ENCODE results near the gene PNMA8A. TPM values are rescaled to one million over a fixed set of nuclear protein-coding genes. Genes with fewer than 3 reads are reported as not detected.
A peak's percentile ranks its signal among the peaks of the same experiment; 100 is the strongest.

Gene PNMA8A
- total and polyA plus RNA-seq, 2 experiments from 2014 or later, result 17.8 to 21.7 TPM

DNA sequence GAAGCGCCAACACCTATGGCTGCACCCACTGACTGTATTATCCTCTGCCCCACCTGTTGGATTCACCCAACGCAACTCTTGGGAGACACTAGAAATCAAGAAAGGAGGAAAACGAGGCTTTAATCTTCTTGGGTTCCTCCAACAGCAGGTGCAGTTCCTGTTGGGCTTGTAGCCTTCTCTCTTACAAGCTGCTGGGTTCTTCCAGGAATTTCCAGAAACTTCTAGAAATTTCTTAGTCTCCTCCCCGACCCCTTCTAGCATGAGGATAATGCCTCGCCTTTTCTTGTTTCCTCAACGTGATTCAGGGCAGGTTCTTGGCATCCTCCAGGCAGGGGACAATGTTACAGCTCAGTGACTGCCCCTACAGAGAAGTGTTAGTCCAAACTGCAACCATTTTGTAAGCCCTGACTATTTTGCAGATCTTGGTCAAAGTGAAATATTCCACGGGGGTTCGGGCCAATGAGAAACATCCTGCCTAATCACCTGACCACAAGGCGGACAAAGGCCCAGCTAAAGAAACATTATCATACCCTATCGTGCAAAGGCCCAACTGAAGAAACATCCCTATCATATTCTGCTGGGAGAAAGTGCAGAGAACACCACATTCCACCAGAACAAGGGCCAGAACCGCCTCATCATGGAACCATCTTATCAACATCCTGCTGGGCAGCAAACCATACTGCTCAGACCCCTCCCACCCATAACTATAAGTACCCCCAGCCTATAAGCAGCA is 614 bp upstream of the PNMA8A start:
- peaks cover 4% of the 10 kb centered on the region; the same call in 1 of the 2 replicates for H3K79me2 ChIP-seq (replicated peaks; ENCODE audit: insufficient read depth)
- Mint-ChIP-seq H3K27me3 (ENCODE audit: insufficient read depth, low read depth, poor library complexity) (peaks cover 15% of the 10 kb centered on the region), H3K9me3 (no peaks in the 10 kb centered on the region), H3K36me3 (ENCODE audit: low read depth) (peaks cover 34% of the 10 kb centered on the region), H3K4me1 (peaks cover 11% of the 10 kb centered on the region), H3K4me3 (peak overlapping the region; percentile 75), H3K27ac (no peak overlapping the region)
- DNase-seq (ENCODE audit: low spot score), result no peak
- H3K4me3 ChIP-seq, result peak overlapping the region; percentile 85
- no peaks in the 10 kb centered on the region for H4K20me1 ChIP-seq (replicated peaks; ENCODE audit: insufficient read depth)
- H3K9me2 ChIP-seq (ENCODE audit: insufficient read depth), result no peaks in the 10 kb centered on the region
- no peak overlapping the region for H3K27ac ChIP-seq (ENCODE audit: low read depth)
- TF ChIP-seq JUNB (IDR thresholded peaks at IDR 0.05; ENCODE audit: unreplicated experiment), result no peak
- TF ChIP-seq, protein P1, sequence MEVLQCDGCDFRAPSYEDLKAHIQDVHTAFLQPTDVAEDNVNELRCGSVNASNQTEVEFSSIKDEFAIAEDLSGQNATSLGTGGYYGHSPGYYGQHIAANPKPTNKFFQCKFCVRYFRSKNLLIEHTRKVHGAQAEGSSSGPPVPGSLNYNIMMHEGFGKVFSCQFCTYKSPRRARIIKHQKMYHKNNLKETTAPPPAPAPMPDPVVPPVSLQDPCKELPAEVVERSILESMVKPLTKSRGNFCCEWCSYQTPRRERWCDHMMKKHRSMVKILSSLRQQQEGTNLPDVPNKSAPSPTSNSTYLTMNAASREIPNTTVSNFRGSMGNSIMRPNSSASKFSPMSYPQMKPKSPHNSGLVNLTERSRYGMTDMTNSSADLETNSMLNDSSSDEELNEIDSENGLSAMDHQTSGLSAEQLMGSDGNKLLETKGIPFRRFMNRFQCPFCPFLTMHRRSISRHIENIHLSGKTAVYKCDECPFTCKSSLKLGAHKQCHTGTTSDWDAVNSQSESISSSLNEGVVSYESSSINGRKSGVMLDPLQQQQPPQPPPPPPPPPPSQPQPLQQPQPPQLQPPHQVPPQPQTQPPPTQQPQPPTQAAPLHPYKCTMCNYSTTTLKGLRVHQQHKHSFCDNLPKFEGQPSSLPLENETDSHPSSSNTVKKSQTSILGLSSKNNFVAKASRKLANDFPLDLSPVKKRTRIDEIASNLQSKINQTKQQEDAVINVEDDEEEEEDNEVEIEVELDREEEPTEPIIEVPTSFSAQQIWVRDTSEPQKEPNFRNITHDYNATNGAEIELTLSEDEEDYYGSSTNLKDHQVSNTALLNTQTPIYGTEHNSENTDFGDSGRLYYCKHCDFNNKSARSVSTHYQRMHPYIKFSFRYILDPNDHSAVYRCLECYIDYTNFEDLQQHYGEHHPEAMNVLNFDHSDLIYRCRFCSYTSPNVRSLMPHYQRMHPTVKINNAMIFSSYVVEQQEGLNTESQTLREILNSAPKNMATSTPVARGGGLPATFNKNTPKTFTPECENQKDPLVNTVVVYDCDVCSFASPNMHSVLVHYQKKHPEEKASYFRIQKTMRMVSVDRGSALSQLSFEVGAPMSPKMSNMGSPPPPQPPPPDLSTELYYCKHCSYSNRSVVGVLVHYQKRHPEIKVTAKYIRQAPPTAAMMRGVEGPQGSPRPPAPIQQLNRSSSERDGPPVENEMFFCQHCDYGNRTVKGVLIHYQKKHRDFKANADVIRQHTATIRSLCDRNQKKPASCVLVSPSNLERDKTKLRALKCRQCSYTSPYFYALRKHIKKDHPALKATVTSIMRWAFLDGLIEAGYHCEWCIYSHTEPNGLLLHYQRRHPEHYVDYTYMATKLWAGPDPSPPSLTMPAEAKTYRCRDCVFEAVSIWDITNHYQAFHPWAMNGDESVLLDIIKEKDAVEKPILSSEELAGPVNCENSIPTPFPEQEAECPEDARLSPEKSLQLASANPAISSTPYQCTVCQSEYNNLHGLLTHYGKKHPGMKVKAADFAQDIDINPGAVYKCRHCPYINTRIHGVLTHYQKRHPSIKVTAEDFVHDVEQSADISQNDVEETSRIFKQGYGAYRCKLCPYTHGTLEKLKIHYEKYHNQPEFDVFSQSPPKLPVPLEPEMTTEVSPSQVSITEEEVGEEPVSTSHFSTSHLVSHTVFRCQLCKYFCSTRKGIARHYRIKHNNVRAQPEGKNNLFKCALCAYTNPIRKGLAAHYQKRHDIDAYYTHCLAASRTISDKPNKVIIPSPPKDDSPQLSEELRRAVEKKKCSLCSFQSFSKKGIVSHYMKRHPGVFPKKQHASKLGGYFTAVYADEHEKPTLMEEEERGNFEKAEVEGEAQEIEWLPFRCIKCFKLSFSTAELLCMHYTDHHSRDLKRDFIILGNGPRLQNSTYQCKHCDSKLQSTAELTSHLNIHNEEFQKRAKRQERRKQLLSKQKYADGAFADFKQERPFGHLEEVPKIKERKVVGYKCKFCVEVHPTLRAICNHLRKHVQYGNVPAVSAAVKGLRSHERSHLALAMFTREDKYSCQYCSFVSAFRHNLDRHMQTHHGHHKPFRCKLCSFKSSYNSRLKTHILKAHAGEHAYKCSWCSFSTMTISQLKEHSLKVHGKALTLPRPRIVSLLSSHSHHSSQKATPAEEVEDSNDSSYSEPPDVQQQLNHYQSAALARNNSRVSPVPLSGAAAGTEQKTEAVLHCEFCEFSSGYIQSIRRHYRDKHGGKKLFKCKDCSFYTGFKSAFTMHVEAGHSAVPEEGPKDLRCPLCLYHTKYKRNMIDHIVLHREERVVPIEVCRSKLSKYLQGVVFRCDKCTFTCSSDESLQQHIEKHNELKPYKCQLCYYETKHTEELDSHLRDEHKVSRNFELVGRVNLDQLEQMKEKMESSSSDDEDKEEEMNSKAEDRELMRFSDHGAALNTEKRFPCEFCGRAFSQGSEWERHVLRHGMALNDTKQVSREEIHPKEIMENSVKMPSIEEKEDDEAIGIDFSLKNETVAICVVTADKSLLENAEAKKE (CRISPR knock-in tag; IDR thresholded peaks at IDR 0.05), result no peak
- no peak for TF ChIP-seq CREB1 (CRISPR knock-in tag; IDR thresholded peaks at IDR 0.05; ENCODE audit: low read depth)
- TF ChIP-seq NANOG (IDR thresholded peaks at IDR 0.05; ENCODE audit: borderline replicate concordance), result no peak
- no peak for TF ChIP-seq POLR2AphosphoS5 (IDR thresholded peaks at IDR 0.05; ENCODE audit: low read depth)
- no peak for TF ChIP-seq ZNF114 (CRISPR knock-in tag; IDR thresholded peaks at IDR 0.05)
- TF ChIP-seq ZNF331 (CRISPR knock-in tag; IDR thresholded peaks at IDR 0.05; ENCODE audit: low read depth), result no peak
- no peak for TF ChIP-seq EZH2 (IDR thresholded peaks at IDR 0.05; ENCODE audit: low read depth, unreplicated experiment)
- TF ChIP-seq, protein P2, sequence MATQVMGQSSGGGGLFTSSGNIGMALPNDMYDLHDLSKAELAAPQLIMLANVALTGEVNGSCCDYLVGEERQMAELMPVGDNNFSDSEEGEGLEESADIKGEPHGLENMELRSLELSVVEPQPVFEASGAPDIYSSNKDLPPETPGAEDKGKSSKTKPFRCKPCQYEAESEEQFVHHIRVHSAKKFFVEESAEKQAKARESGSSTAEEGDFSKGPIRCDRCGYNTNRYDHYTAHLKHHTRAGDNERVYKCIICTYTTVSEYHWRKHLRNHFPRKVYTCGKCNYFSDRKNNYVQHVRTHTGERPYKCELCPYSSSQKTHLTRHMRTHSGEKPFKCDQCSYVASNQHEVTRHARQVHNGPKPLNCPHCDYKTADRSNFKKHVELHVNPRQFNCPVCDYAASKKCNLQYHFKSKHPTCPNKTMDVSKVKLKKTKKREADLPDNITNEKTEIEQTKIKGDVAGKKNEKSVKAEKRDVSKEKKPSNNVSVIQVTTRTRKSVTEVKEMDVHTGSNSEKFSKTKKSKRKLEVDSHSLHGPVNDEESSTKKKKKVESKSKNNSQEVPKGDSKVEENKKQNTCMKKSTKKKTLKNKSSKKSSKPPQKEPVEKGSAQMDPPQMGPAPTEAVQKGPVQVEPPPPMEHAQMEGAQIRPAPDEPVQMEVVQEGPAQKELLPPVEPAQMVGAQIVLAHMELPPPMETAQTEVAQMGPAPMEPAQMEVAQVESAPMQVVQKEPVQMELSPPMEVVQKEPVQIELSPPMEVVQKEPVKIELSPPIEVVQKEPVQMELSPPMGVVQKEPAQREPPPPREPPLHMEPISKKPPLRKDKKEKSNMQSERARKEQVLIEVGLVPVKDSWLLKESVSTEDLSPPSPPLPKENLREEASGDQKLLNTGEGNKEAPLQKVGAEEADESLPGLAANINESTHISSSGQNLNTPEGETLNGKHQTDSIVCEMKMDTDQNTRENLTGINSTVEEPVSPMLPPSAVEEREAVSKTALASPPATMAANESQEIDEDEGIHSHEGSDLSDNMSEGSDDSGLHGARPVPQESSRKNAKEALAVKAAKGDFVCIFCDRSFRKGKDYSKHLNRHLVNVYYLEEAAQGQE (IDR thresholded peaks at IDR 0.05; ENCODE audit: unreplicated experiment), result no peak
- no peak for TF ChIP-seq STAT1 (IDR thresholded peaks at IDR 0.05; ENCODE audit: unreplicated experiment)
- TF ChIP-seq, protein P3, sequence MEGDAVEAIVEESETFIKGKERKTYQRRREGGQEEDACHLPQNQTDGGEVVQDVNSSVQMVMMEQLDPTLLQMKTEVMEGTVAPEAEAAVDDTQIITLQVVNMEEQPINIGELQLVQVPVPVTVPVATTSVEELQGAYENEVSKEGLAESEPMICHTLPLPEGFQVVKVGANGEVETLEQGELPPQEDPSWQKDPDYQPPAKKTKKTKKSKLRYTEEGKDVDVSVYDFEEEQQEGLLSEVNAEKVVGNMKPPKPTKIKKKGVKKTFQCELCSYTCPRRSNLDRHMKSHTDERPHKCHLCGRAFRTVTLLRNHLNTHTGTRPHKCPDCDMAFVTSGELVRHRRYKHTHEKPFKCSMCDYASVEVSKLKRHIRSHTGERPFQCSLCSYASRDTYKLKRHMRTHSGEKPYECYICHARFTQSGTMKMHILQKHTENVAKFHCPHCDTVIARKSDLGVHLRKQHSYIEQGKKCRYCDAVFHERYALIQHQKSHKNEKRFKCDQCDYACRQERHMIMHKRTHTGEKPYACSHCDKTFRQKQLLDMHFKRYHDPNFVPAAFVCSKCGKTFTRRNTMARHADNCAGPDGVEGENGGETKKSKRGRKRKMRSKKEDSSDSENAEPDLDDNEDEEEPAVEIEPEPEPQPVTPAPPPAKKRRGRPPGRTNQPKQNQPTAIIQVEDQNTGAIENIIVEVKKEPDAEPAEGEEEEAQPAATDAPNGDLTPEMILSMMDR (conservative IDR thresholded peaks at IDR 0.05; ENCODE audit: low read depth in 2 of 2), result no peak
- TF ChIP-seq, protein P4, sequence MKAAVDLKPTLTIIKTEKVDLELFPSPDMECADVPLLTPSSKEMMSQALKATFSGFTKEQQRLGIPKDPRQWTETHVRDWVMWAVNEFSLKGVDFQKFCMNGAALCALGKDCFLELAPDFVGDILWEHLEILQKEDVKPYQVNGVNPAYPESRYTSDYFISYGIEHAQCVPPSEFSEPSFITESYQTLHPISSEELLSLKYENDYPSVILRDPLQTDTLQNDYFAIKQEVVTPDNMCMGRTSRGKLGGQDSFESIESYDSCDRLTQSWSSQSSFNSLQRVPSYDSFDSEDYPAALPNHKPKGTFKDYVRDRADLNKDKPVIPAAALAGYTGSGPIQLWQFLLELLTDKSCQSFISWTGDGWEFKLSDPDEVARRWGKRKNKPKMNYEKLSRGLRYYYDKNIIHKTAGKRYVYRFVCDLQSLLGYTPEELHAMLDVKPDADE (IDR thresholded peaks at IDR 0.05), result no peak
- TF ChIP-seq EZH2phosphoT487 (IDR thresholded peaks at IDR 0.05; ENCODE audit: unreplicated experiment), result no peak
- 0 out of 2 replicates have a peak, but pooled peaks cover 3% of the 10 kb centered on the region for H3F3A ChIP-seq (replicated peaks; ENCODE audit: low read depth)
- peak overlapping the region; percentile 95 for H3K4me2 ChIP-seq
- H2AFZ ChIP-seq, result peak overlapping the region; percentile 95
- H3K27me3 ChIP-seq (ENCODE audit: insufficient read depth), result peaks cover 5% of the 10 kb centered on the region; the same call in 1 of the 2 replicates
- no peaks in the 10 kb centered on the region for H3K36me3 ChIP-seq (ENCODE audit: insufficient read depth)
- peaks cover 14% of the 10 kb centered on the region for H3K4me1 ChIP-seq (ENCODE audit: insufficient read depth)
- no peak for ATAC-seq
